HTERT RPE-1 (cell line): ENCODE measurements around the gene CHST10.

Experiments used
- in situ Hi-C: fragments of 300-500 bp; cut with MboI; formaldehyde crosslinking; loops from 4 replicates; pipeline ENCODE4 v1.14.3; 2020; ENCODE audit warnings: low sequenced_read_pairs

The CHST10 gene

DNA sequence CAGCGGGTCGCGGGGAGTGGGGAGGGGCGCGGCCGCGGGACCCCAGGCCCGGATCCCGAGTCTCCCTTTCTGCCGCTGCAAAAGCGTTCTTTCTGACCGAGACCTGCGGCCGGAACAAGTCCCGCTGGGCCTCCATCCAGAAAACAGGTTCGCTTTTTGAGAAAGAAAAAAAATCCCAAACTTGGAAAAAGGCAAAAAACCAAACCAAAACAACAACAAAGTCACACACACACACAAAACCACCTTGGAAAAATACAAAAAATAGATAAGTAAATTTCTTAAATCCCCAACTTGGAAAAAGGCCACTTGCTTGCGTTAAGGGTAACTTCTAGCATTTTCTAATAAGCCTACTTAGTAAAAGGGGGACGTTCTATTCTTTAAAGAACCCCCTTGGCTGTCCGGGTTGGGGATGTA lies 250 bp upstream of the CHST10 start:
- in situ Hi-C loops, result no loop called here

GRCh38 chr2:100416397-100416934 lies 1.0 kb downstream of the CHST10 start:
- in situ Hi-C loops, result no loop called here

DNA sequence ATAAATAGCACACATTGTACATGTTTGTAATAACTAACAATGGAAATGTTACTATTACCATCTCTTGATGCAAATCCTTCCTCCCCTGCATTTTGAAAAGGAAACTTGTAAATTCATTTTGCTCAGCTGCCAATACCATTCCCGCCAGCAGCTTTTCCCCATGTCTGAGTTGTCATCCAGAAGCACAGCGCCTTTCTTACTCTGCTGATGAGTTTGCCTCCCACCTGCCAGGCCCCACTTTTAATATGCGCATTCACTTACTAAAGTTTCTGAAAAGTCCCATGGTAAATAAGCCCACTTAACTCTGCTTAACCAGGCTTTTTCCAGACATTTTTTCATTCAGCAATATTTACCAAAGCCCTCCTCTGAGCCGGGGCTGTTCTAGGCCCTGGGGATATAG lies 3.9 kb downstream of the CHST10 start:
- in situ Hi-C loops, result no loop called here

- in situ Hi-C loops, result no loop called here
Observed at GRCh38 chr2:100412881-100413321, 4.6 kb downstream of the CHST10 start.

DNA sequence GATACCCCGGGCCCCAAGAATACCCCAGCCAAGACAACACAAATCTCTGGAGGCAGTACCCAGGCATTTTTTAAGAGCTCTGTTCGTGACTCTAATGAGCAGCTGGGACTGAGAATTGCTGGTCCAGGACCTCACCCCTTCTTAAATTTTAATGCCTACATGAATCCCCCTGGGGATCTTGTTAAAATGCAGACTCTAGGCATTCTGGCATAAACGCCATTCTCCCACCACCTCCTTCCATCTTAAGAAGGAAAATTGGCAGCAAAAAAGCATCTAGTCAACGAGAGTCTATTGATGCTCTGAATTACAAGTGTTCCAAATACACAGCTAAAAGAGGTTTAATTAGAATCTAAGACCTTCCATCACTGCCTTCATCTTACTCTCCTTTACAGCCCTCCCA lies 5.0 kb downstream of the CHST10 start:
- in situ Hi-C loops, result no loop called here

DNA sequence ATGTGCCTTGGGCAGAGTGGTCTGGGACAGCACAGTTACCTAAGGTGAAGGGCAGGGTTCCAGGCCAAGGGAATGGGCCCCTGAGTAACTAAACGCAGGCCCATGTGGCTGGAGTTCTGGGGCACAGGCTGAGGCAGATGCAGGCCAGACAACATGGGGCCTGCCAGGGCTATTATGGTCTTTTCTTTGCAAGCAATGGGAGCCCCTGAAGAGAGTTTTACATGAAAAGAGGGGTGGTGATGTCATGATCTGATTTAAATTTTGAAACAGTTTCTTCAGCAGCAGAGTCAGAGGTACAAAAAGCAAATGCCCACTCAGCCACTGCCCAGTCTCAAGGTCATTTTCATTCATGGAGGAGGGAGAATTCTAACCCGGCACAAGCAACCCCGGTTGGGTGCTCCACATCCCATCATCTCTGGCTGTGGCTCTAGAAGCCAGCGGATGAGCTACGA lies 5.6 kb downstream of the CHST10 start:
- in situ Hi-C loops, result no loop called here

DNA sequence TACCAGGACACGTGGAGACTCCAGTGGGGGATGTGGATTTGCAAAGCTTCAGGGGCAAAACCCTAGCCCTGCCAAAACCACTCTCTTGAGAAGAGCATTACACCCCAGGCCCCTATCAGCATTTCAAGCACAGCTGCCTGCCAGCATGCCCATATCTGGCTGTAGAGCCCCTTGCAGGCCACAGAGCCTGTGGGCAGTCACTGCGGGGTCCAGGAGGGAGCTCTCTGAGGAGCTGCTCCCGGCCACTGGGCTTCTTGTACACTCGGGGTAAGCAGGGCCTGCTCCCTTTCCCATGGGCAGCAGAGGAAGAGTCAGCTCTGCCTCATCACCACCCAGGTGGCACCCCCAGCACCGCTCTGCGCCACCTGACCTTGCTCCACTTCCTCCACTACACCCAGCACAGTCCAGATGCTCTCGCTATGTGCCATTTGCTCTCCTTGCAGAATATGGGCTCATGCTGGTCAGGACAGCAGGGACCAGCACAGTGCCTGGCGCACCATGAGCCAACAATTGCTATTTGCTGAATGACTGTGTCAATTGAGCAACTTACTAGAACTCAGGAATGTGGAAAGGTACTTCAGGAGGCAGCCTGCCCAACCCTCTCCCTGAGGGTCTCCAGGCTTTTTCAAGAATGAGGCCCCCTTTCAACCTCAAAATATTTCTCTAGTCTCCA lies 7.4 kb downstream of the CHST10 start:
- in situ Hi-C loops, result no loop called here

DNA sequence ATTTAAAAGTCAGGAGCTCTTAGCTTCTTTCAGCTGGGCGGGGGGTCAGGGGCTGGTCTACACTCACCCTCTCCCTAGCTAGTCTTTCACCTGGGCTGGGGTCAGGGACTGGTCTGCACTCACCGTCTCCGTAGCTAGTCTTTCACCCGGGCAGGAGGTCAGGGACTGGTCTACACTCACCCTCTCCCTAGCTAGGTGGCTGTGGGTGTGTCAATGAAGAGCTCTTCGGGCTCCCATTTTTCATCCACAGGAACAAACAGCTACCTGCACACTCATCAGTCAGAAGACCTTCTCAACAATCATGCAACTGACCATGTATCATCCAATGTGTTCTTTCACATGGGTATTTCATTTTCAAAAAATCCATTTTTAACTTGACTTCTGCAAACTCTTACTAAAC lies 8.0 kb downstream of the CHST10 start:
- in situ Hi-C loops, result no loop called here

DNA sequence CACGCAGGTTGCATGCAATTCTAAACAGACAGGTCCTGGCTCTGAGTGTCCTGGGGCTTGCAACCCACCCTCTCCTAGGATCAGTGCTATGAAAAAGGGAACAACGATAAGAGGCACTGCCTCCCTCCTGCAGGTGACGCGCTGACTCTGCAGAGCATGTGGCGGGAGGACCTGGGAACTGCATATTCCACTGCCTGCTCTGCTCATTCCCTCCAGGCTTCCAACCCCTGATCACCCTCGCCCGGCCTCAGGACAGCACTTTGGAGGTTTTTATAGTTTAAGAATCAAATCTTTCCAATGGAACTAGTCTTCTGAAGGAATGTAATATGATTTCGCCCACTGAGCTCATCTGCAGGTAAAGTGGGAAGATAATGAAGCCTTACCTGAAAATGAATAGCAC lies 8.5 kb downstream of the CHST10 start:
- in situ Hi-C loops, result no loop called here

GRCh38 chr2:100408104-100408503 lies 9.4 kb downstream of the CHST10 start:
- in situ Hi-C loops, result no loop called here

GRCh38 chr2:100407563-100407962 lies 9.9 kb downstream of the CHST10 start:
- in situ Hi-C loops, result no loop called here

DNA sequence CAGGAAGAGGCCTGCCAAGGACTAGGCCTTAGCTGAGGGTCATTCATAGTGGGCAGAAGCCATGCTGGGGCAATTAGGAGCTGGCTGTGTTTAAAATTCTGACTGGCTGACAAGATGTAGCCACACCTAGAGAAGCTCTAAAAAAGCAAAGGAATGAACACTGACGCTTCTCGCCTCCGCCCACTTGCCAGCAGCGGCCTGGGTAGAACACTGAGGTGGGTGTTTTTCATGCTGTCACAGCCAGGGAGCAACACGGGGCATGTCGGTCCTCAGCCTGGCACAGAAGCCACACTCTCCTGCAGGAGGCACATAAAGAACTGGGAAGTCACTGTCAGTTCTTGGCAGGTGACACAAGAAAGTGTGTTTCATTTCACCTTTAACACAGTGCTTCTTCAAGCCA lies 10.4 kb downstream of the CHST10 start:
- in situ Hi-C loops, result no loop called here

DNA sequence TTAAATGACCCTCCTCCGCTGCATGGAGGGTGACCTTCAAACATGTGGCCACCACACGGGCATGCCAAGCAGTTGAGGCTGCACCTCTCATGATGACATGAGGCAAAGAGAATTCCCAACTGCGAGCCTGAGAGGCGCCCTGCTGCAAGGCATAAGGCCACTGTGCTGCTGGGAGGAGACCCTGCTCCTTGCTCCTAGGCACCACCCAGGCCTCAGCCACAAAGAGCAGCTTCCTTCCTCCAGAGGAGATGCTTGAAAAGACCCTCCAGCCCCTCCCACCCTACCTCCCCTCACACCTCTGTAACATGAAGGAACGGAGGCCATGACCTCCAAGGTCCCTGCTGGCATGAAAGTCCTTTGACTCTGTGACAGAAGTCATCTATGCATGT lies 11.4 kb downstream of the CHST10 start:
- in situ Hi-C loops, result no loop called here

GRCh38 chr2:100405403-100406119 lies 11.9 kb downstream of the CHST10 start:
- in situ Hi-C loops, result no loop called here

- in situ Hi-C loops, result no loop called here
Observed at GRCh38 chr2:100404411-100404810, 13.1 kb downstream of the CHST10 start.

DNA sequence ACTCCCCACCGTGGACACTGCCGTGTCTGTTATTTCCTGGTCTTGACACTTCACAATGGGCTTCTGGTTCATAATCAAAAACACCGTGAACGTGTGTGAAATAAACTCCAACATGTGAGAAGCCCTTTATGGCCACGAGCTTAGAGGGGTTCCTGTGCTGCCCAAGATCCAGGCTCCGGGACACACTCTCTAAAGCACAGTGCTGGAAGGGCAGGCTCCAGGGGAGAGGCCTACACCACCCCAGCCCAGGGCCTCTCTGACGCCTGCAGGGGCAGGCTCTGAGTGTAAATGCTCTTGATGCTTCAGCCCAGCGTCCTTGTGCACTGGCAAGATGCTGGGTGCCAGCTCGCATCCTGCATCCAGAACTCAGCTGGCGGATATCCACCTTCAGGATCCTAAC lies 13.7 kb downstream of the CHST10 start:
- in situ Hi-C loops, result no loop called here

- in situ Hi-C loops, result no loop called here
Observed at GRCh38 chr2:100401268-100401667, 16.2 kb downstream of the CHST10 start.

DNA sequence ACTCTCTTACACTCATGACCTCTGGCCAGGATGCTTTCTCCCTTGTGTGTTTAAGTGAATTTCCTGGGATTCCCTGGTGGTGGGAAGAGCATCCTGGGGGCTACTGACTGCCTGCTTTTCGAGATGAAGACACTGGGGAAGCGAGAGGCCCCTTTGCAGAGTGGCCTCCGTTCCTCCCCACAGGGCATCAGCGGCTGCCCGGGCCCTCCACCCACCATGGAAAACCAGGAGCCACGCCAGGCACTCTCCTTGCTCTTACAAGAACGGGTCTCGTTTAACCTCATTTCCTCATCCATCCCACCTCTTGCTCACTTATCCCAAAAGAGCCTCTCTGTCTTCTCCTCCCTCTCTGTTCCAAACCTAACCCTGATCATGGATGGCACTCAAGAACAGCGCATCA lies 17.8 kb downstream of the CHST10 start:
- in situ Hi-C loops, result no loop called here

DNA sequence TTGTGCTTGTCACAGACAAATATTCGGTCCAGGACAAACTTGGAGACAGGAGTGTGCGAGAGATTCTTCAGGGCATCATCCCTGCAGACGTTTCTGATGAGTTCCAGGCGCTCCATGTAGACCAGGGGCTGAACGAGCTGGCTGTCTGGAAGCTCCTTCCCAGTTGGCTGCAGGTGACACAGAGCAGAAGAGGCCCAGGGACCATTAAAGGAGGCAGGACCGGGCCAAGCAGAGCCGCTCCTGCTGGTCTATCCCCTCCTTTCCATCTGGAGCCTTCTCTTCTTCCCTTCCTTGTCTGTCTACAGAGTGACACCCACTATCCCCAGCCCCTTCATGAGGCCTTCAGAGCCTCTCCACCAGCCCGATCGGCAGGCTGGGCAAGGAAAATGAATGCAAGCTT lies 19.5 kb downstream of the CHST10 start:
- in situ Hi-C loops, result no loop called here

DNA sequence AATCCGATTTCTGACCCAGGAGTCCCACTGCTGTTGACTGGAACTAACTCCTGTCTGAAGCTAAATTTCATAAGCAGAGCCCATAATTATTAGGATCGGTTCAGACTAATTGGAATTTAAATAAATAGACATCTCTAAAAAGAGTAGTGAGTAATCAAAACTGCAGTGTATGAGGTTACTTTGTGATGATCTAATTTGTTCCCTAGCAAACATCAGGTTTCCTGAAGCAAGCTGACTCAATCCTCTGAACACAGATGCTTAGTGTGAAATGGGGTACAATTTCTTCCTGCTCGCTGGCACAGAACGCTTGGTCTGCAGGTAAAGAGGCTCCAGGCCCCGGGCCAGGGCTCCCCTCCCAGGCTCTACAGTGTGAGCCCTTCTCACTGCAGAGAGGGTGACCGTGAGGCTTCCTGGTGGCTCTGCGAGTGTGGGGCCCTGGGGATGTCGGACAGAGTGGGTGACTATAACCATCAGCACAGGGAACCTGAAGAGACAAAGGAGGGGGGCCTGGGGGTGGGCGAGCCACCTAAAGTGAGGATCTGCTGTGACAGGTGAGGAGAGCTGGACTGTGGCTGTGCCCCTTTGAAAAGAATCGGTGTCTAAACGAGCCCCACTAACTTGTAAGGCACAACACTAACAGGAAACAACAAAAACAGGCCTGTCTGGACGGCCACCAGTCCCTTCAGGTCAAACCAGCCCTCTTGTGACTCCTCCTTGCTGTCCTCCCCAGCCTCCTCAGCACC lies 20.2 kb downstream of the CHST10 start:
- in situ Hi-C loops, result no loop called here

DNA sequence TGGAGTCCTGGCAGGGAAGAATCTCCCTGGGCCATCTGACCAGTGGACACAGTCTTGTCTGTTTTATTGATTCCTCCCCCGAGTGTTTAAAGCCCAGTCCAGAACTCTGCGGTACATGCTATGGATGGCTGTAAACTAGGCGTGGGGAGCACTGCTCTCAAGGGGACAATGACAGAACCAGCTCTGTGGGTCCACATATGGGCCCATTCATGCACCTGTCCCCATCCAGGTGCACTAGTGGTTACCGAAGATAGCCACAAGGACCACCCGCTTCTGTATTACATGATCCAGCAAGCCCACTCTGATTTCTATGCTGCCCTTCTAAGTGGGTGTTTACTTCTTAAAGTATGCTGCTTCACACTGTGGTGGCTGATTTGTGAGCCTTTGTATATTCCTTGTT lies 21.0 kb downstream of the CHST10 start:
- in situ Hi-C loops, result no loop called here
